Peyer's patch (tissue), 4 donors: Measurements from ENCODE around the gene PHTF1. TPM values are rescaled to one million over a fixed set of nuclear protein-coding genes. Genes with fewer than 3 reads are reported as not detected.

Experiments
- DNase-seq, 3 donors: peaks; one replicate each; pipeline ENCODE4 v3.0.0-alpha.2; 2017 to 2019
- H3K27ac ChIP-seq, 4 donors: fragments of 200-600 bp; sonication (generic); one replicate each; pipeline ENCODE4 v1.5.1; 2016 to 2019
- H3K27me3 ChIP-seq, 2 donors: fragments of 200-600 bp; sonication (generic); one replicate each; pipeline ENCODE4 v1.5.1; 2019
- H3K36me3 ChIP-seq, 3 donors: fragments of 200-600 bp; sonication (generic); one replicate each; pipeline ENCODE4 v1.5.1; 2016 to 2019
- H3K4me1 ChIP-seq, 4 donors: fragments of 200-600 bp; sonication (generic); one replicate each; pipeline ENCODE4 v1.5.1; 2016 to 2019
- H3K4me3 ChIP-seq, 4 donors: fragments of 200-600 bp; sonication (generic); 1 replicate in 3 of 4; 2 replicates in 1 of 4; pipeline ENCODE4 v1.5.1; 2016 to 2019; ENCODE audit warnings: mild to moderate bottlenecking in 1 of 4
- H3K9me3 ChIP-seq, 4 donors: fragments of 200-600 bp; sonication (generic); one replicate each; pipeline ENCODE4 v1.5.1; 2016 to 2019; ENCODE audit warnings: mild to moderate bottlenecking in 1 of 4
- CTCF ChIP-seq, 6 experiments: fragments of 450-650 bp in 4 of 6; fragments of 200-600 bp in 2 of 6; sonication (generic) in 1 of 6; IDR thresholded peaks; one replicate each; pipeline ENCODE4 v1.5.1; 2017 to 2019; ENCODE audit warnings: antibody characterized with exemption in 6 of 6, mild to moderate bottlenecking in 3 of 6, moderate library complexity in 1 of 6
- POLR2A ChIP-seq, 2 donors: fragments of 450-650 bp; IDR thresholded peaks; one replicate each; pipeline ENCODE4 v1.5.1; 2017; ENCODE audit warnings: antibody characterized with exemption in 2 of 2, mild to moderate bottlenecking in 2 of 2, moderate library complexity in 2 of 2
- total RNA-seq, 4 donors: library from RNA; depleted of rRNA; stranded (reverse); fragments of >200 nt; gene quantifications; one replicate each; pipeline ENCODE4 v1.1.0, GENCODE V29; 2016

The PHTF1 gene
- total RNA-seq, 4 donors from 2014 or later: 4.9 to 19.0 (median 13.7) TPM

GRCh38 chr1:113701429-113701828 lies 57.9 kb downstream of the PHTF1 start:
- DNase-seq: no peak
- Histone ChIP-seq H3K9me3 (no peaks in the 10 kb centered on the region), H3K4me1 (no peaks in the 10 kb centered on the region), H3K36me3 (peaks cover 0 to 6% (median 0%) of the 10 kb centered on the region in 3 donors), H3K27ac (no peak overlapping the region), H3K4me3 (no peak overlapping the region), H3K27me3 (no peaks in the 10 kb centered on the region)
- TF ChIP-seq CTCF (IDR thresholded peaks at IDR 0.05) (no peak), POLR2A (IDR thresholded peaks at IDR 0.05) (no peak)

- H3K27me3 ChIP-seq: no peaks in the 10 kb centered on the region
- TF ChIP-seq POLR2A (IDR thresholded peaks at IDR 0.05) (no peak), CTCF (IDR thresholded peaks at IDR 0.05) (no peak)
- no peak overlapping the region for H3K4me3 ChIP-seq
- peaks cover 0 to 7% (median 0%) of the 10 kb centered on the region in 3 donors for H3K36me3 ChIP-seq
- H3K4me1 ChIP-seq: no peaks in the 10 kb centered on the region
- no peak overlapping the region for H3K27ac ChIP-seq
- peaks cover 0 to 3% (median 0%) of the 10 kb centered on the region in 4 donors for H3K9me3 ChIP-seq
- no peak for DNase-seq
These were observed 64.4 kb downstream of the PHTF1 start for GRCh38 chr1:113694910-113695309.

- Histone ChIP-seq H3K9me3 (peaks cover 0 to 3% (median 0%) of the 10 kb centered on the region in 4 donors), H3K4me3 (no peak overlapping the region), H3K4me1 (no peaks in the 10 kb centered on the region), H3K27me3 (no peaks in the 10 kb centered on the region), H3K27ac (no peak overlapping the region), H3K36me3 (peaks cover 0 to 10% (median 0%) of the 10 kb centered on the region in 3 donors)
- DNase-seq: no peak
- TF ChIP-seq POLR2A (IDR thresholded peaks at IDR 0.05) (no peak), CTCF (IDR thresholded peaks at IDR 0.05) (no peak)
These were observed 66.4 kb downstream of the PHTF1 start for GRCh38 chr1:113692824-113693431.

GRCh38 chr1:113692342-113692741 lies 66.9 kb downstream of the PHTF1 start:
- H3K4me1 ChIP-seq: no peaks in the 10 kb centered on the region
- no peak for DNase-seq
- no peak overlapping the region for H3K27ac ChIP-seq
- peaks cover 0 to 3% (median 0%) of the 10 kb centered on the region in 4 donors for H3K9me3 ChIP-seq
- H3K36me3 ChIP-seq: peaks cover 0 to 10% (median 0%) of the 10 kb centered on the region in 3 donors
- TF ChIP-seq POLR2A (IDR thresholded peaks at IDR 0.05) (no peak), CTCF (IDR thresholded peaks at IDR 0.05) (no peak)
- H3K27me3 ChIP-seq: no peaks in the 10 kb centered on the region
- H3K4me3 ChIP-seq: no peak overlapping the region

GRCh38 chr1:113691184-113691583 lies 68.1 kb downstream of the PHTF1 start:
- Histone ChIP-seq H3K27me3 (no peaks in the 10 kb centered on the region), H3K4me3 (no peak overlapping the region), H3K4me1 (no peaks in the 10 kb centered on the region), H3K27ac (no peak overlapping the region), H3K36me3 (peaks cover 0 to 10% (median 0%) of the 10 kb centered on the region in 3 donors), H3K9me3 (peaks cover 0 to 3% (median 0%) of the 10 kb centered on the region in 4 donors)
- no peak for TF ChIP-seq CTCF (IDR thresholded peaks at IDR 0.05)
- no peak for TF ChIP-seq POLR2A (IDR thresholded peaks at IDR 0.05)
- no peak for DNase-seq
